NB4 (cell line): ENCODE measurements around the gene CHRNG.
A peak's percentile ranks its signal among the peaks of the same experiment; 100 is the strongest.

Experiments
- DNase-seq: peaks from one replicate; pipeline ENCODE4 v3.0.0; 2010; ENCODE audit warnings: low read depth
- H3K4me3 ChIP-seq: one replicate; pipeline ENCODE4 v1.5.1; 2011; ENCODE audit warnings: mild to moderate bottlenecking, low read depth, low read length, moderate library complexity
- CTCF ChIP-seq: IDR thresholded peaks from one replicate; pipeline ENCODE4 v1.5.1; 2012; ENCODE audit warnings: low read depth, low read length
- MAX ChIP-seq: IDR thresholded peaks from 2 replicates; pipeline ENCODE4 v1.6.1; 2011; ENCODE audit warnings: low read depth, low read length
- MYC ChIP-seq: IDR thresholded peaks from 2 replicates; pipeline ENCODE4 v1.6.1; 2011; ENCODE audit warnings: low read depth, low read length
- POLR2A ChIP-seq: IDR thresholded peaks from 2 replicates; pipeline ENCODE4 v1.6.1; 2011; ENCODE audit warnings: mild to moderate bottlenecking; ENCODE audit not compliant: insufficient read length; ENCODE audit errors: extremely low read depth

The CHRNG gene

GRCh38 chr2:232545511-232546375 is 6.3 kb downstream of the CHRNG start:
- H3K4me3 ChIP-seq, result no peak overlapping the region
- peak; percentile 39 for DNase-seq
- TF ChIP-seq MYC (no peak), CTCF (no peak), POLR2A (no peak), MAX (no peak)

- no peak for TF ChIP-seq MAX
- no peak for TF ChIP-seq MYC
- TF ChIP-seq CTCF, result no peak
- no peak for TF ChIP-seq POLR2A
- no peak overlapping the region for H3K4me3 ChIP-seq
- DNase-seq, result no peak
These were observed 8.5 kb downstream of the CHRNG start for GRCh38 chr2:232547991-232548390.

- peak; percentile 45; the same call in 1 of the 2 replicates for TF ChIP-seq MAX
- TF ChIP-seq CTCF, result no peak
- TF ChIP-seq MYC, result peak; percentile 64; the same call in 1 of the 2 replicates
- peak overlapping the region; percentile 92 for H3K4me3 ChIP-seq
- no peak for DNase-seq
These were observed 10.3 kb downstream of the CHRNG start for GRCh38 chr2:232549655-232550353.

GRCh38 chr2:232550354-232551249 is 11.1 kb downstream of the CHRNG start, which contains the start of the genes EIF4E2 and TIGD1:
Gene EIF4E2 (plus strand): TSS chr2:232550689. CDS start chr2:232550725, 36 bp downstream.
Gene TIGD1 (minus strand): TSS chr2:232550557. CDS start chr2:232549882, 675 bp downstream.
- peak within 1 kb of the TSS; percentile 92 for H3K4me3 ChIP-seq
- TF ChIP-seq POLR2A (peak; percentile 85), MAX (peak; percentile 87), CTCF (peak; percentile 6), MYC (peak; percentile 71; the same call in 1 of the 2 replicates)
- DNase-seq, result peak; percentile 98

GRCh38 chr2:232551250-232551638 is 11.8 kb downstream of the CHRNG start:
- no peak for TF ChIP-seq CTCF
- no peak for TF ChIP-seq MAX
- no peak for TF ChIP-seq MYC
- DNase-seq, result no peak
- H3K4me3 ChIP-seq, result peak overlapping the region; percentile 92
